ENCODE results near the gene HOXA1.

Gene HOXA1

GRCh38 chr7:27116962-27117886, 21.4 kb upstream of the HOXA1 start:
- DNase-seq (ENCODE audit: low read depth), result no peak

GRCh38 chr7:27116031-27116961, 20.5 kb upstream of the HOXA1 start:
- no peak for DNase-seq (ENCODE audit: low read depth)

- DNase-seq (ENCODE audit: low read depth), result no peak
These were observed 19.6 kb upstream of the HOXA1 start for GRCh38 chr7:27115221-27116026.

- no peak for DNase-seq (ENCODE audit: low read depth)
These were observed 19.1 kb upstream of the HOXA1 start for GRCh38 chr7:27114881-27115220.

- no peak for DNase-seq (ENCODE audit: low read depth)
These were observed 18.4 kb upstream of the HOXA1 start for GRCh38 chr7:27113991-27114769.

- no peak for DNase-seq (ENCODE audit: low read depth)
These were observed 17.5 kb upstream of the HOXA1 start for GRCh38 chr7:27112955-27113949.

GRCh38 chr7:27112361-27112760, 16.6 kb upstream of the HOXA1 start:
- DNase-seq (ENCODE audit: low read depth), result no peak

GRCh38 chr7:27111751-27112277, 16.0 kb upstream of the HOXA1 start:
- no peak for DNase-seq (ENCODE audit: low read depth)

GRCh38 chr7:27111042-27111750, 15.4 kb upstream of the HOXA1 start:
- no peak for DNase-seq (ENCODE audit: low read depth)

- no peak for DNase-seq (ENCODE audit: low read depth)
These were observed 14.6 kb upstream of the HOXA1 start for GRCh38 chr7:27110186-27111031.

- DNase-seq (ENCODE audit: low read depth), result no peak
These were observed 13.8 kb upstream of the HOXA1 start for GRCh38 chr7:27109466-27110185.

GRCh38 chr7:27108390-27109127, 12.8 kb upstream of the HOXA1 start:
- no peak for DNase-seq (ENCODE audit: low read depth)

- DNase-seq (ENCODE audit: low read depth), result no peak
These were observed 11.9 kb upstream of the HOXA1 start for GRCh38 chr7:27107391-27108381.

GRCh38 chr7:27106901-27107240, 11.1 kb upstream of the HOXA1 start:
- DNase-seq (ENCODE audit: low read depth), result no peak

GRCh38 chr7:27106181-27106900, 10.5 kb upstream of the HOXA1 start:
- DNase-seq (ENCODE audit: low read depth), result no peak

Measured in non-pigmented ciliary epithelial cell (primary cell).